ENCODE results near the gene KRTAP4-6.
"Not testable (repeated sequence)": the region's sequence is repeated elsewhere in the genome, so short reads cannot be mapped to it uniquely, and the experiment has no call there.

The KRTAP4-6 gene

DNA sequence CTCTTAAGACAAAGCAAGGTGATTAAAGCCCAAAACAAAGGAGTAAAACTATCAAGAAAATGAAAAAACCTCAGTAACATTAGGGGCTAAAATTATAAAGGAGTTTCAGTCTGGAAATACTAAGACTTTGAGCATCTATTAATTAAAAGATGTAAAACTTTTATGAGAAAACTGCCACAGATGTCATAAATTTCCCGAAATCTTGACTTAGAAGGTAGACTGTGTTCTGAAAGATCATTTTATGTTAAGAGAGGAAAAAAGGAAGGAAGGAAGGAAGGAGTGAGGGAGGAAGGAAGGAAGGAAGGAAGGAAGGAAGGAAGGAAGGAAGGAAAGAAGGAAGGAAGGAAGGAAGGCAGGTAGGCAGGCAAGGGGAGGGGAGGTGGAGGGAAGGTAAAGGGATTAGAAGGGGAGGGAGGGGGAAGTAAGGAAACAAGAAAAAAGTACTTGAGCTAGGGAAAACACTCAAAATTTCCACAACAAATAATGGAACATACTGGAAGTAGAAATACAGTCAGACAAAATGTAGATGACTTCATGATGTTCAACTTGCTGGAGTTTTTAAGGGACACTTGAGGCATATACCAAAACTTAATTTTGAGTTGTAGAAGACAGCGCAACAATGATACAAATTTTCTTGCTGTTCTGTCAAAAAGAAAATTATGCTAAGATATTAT, 7.3 kb upstream of the KRTAP4-6 start:
- DNase-seq (ENCODE audit: low read depth), result no peak

DNA sequence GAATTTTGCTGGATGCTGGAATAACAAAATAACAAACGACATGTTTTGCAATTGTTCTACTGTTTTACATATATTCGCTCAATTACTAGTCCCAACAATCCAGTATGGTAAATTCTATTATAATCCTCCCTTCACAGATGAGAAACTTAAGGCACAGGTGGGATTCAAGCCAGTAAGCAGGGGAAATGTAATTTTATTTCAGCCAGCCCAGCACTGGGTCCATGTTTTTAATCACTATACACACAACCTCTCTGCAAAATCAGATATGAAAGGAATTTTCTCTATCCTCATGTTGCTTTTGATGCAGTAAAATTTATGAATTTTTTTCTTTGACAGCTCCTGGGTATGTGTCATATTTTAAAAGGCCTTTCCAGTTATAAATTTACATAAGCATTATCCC, 4.9 kb upstream of the KRTAP4-6 start:
- DNase-seq (ENCODE audit: low read depth), result no peak

DNA sequence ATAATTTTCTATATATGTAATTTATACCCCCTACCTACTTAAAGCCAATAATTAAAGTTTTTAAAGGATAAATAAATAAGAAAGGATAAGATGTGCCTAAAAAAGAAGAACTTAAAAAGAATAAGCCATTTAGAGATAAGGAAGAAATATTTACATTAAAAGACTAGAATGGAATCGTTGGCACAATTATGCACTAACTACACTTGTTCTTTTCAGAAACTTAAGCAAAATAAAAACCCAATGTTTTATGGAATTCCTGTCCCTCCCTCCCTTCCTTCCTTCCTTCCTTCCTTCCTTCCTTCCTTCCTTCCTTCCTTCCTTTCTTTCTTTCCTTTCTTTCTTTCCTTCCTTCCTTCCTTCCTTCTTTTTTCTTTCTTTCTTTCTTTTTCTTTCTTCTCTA, 4.5 kb upstream of the KRTAP4-6 start:
- DNase-seq (ENCODE audit: low read depth), result no peak

DNA sequence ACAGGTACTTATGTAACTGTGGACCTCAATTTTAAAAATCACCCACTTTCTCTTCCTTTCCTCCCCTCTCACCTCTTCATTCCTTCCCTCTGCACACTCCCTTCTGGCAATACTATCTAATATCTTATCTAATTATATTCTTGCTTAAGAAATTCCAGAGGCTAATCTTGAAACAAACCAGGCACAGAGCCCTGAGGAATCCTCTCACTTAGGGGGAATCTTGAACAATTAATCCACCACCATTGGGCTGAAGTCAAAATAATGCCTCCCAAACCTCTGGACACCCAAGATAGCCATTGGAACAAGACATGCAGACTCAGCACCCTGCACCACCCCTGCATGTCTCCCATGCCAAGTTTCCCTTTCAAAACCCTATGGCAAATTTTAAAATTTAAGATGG, 1.0 kb upstream of the KRTAP4-6 start:
- DNase-seq (ENCODE audit: low read depth), result no peak

DNA sequence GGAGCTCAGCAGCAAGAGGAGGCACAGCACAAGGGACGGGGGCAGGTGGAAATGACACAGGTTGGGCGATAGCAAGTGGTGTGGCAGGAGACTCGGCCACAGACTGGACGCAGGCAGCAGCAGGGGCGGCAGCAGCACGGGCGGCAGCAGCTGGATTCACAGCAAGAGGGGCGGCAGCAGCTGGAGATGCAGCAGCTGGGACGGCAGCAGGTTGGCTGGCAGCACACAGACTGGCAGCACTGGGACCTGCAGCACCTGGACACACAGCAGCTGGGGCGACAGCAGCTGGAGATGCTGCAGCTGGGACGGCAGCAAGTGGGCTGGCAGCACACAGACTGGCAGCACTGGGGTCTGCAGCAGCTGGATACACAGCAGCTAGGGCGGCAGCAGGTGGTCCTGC, 479 bp downstream of the KRTAP4-6 start:
- not testable (repeated sequence) for DNase-seq (ENCODE audit: low read depth)

DNA sequence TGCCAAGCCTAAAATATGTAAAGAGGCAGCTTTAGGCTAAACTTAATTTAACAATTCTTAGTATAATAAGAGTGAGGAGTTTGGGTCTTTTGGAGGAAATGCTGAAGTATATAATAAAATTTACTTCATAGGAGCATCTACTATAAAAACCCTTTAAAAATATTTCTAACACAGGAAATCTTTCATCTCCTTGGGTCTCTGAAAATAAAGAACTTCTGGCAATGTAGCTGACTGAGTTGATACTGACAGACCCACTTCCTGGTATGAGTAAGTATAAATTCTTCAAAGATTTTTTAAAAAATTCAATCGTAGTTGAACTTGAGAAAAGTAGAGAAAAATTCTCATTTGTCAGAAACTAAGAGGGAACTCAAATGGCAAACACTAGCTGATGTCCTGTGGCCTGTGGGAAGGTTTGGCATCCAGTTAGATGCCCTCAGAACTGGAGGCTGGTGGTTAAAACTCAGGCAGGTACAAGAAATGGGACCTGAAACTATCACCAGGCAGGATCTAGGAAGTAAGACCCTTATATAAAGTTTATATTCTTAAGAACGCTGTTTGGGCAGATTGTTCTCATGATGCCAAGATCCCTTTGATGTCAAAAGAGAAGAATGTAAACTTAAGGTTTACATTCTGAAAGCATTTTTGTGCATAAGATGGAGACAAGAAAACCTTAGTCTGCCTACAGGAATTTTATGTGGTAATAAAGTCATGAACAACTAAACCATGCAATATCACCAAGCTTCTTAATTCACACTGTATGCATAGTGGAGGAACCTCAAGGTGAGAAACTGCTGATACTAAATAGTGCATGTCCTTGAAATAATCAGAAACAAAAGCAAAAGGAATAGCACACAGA, 6.2 kb downstream of the KRTAP4-6 start:
- DNase-seq (ENCODE audit: low read depth), result no peak

DNA sequence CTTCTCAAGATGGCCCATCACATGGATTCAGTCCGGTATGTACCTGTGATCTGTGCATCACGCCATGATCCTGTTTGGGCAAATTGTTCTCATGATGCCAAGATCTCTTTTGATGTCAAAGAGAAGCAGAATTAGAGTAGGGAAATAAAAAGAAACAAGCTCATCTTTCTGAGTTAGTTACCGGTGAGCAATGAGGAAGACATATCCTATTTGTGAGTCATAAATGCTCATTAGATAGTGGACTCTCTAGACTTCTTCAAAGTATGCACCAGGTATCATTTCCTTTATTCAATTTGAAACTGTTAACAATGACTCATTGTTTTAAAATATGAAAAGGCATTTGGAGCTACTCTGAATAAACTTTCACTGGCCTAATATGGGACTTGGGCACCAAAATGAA, 8.4 kb downstream of the KRTAP4-6 start:
- no peak for DNase-seq (ENCODE audit: low read depth)

DNA sequence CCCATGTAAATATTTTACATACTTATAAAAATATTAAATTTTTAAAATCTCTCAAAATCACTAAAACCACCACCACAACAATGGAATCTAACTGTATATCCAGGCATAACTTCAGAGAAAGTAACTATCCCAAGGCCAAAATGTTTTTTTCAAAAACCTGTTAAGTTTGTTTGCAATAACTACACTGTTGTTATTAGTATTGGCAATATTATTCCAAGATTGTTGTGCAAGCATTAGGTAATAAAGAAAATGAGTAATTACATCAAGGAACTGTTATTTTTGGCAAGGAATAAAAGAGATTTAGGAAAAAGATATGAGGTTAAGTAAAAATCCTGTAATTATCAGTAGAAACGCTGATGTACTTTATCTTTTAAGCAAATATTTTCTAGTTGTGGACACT, 13.0 kb downstream of the KRTAP4-6 start:
- DNase-seq (ENCODE audit: low read depth), result no peak

DNA sequence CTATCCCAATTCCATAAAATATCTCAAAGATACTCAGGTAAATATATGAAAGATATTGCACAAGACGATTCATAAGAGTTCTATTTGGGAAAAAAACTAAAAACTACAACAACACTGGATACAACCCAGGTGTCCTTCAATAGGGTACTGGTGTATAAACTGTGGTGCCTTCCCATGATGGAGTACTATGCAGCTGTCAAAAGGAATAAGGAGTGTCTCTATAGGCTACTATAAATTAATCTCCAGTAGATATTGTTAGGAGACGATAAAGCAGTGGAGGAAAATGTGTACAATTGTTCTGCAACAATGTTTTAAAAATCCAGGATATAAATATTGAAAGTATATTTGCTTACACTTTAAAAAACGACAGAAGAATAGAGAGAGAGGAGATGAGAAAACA, 13.9 kb downstream of the KRTAP4-6 start:
- DNase-seq (ENCODE audit: low read depth), result no peak

DNA sequence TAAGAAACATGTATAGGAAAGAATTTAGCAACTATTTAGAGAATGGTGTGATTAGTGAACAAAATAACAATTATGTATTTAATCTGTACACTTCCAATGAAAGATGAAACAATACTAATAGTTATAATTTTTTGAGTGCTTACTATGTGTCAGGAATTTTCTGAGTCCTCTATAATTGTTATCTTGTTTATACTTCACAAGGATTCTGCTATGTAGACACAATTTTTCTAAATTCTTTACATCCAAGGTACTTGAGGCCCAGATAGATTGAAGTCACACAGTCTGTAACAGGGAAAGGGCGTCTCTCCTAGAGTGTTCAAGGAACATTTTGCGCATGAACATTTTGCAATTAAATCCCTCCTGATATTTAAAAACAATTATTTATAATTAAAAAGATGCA, 15.3 kb downstream of the KRTAP4-6 start:
- no peak for DNase-seq (ENCODE audit: low read depth)

DNA sequence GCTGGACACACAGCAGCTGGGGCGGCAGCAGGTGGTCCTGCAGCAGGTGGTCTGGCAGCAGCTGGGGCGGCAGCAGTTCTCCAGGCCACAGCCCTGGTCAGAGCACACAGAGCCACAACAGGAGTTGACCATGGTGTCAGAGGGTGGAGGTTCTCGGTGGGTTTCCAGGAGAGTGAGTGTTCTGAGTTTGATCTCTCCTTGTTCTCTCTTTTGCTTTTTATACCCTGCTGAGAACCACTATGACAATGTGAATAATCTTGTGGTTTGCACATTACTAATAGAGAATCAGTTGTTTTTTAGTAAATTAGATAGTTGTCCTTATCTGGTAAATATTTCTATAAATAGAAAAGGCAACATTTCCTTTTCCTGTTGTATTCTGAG, 16.4 kb downstream of the KRTAP4-6 start, which contains the start of gene KRTAP4-12:
KRTAP4-12 (minus strand) TSS at position 192 of the 381 bp plus-strand sequence; CDS start at position 132, 60 bp downstream.
- DNase-seq (ENCODE audit: low read depth), result not testable (repeated sequence)

DNA sequence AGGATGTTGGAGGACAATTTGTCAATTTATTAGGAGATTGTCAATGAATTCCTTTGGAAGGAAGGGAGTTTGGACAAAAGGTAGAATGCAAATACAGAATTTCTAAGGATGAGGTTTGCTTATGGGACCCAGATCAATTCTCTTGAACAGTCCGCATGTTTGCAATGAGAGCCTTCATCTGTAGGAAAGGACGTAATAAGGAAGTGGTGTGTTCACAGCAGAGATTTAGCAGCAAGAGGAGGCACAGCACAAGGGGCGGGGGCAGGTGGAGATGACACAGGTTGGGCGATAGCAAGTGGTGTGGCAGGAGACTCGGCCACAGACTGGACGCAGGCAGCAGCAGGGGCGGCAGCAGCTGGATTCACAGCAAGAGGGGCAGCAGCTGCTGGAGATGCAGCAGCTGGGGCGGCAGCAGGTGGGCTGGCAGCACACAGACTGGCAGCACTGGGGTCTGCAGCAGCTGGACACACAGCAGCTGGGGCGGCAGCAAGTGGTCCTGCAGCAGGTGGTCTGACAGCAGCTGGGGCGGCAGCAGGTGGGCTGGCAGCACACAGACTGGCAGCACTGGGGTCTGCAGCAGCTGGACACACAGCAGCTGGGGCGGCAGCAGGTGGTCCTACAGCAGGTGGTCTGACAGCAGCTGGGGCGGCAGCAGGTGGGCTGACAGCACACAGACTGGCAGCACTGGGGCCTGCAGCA, 16.9 kb downstream of the KRTAP4-6 start:
- not testable (repeated sequence) for DNase-seq (ENCODE audit: low read depth)

DNA sequence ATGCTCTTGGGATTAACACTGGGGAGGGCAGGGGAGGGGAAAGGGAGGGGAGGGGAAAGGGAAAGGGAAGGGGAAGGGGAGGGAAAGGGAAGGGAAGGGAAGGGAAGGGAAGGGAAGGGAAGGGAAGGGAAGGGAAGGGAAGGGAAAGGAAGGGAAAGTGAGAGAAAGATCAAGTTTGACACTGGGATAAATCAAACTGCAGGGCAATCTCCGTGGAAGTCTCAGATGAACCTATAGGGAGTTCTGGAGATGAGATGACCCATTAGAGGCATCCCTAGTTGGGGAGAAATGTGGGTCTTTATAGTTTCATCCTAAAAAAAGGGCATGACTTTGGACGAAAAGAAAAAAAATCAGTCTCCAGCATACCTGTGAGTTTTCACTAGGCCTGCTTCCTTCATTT, 18.6 kb downstream of the KRTAP4-6 start:
- DNase-seq (ENCODE audit: low read depth), result no peak

DNA sequence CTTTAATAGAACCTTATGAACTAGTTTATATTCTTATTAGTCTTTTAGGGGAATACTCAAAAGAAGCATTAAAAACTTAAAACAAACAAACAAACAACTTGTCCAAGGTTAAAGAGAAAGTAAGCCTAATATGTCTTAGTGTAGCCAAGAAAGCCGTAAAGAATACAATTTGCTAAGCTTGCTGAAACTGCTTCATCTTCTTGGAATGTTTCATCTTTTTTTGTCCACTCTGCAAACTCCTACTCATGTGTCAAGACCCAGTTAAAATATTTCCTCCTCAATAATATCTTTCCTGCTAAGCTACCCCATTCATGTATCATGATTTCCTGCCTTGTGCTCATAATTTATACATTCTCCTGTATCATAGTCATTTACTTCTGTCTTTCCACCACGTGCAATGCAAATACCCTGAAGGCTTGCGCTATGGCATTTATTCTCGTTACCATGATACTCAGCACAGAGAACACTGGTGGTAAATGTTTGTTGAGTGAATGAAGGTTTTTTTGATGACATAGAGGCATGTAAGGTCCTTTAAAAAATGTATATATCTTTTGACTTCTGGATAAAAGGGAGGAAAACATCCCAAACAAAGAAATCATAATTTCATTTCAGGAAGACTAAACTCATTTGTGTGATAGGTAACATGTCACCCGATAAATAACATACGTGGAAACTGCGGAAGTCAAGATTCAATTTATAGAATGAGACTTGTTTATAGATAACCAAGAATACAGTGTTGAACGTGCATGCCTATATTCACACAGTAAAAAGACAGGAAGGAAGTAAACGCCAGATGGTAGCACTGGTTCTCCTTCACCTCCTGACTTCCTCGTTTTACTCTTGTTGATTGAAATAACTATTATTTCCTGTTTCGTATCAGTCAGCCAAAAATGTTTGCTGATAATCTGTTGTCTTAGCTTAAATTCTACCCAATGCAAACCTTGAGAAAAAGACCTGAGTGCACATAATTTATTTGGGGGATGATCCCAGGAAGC, 20.4 kb downstream of the KRTAP4-6 start:
- DNase-seq (ENCODE audit: low read depth), result not testable (repeated sequence)

DNA sequence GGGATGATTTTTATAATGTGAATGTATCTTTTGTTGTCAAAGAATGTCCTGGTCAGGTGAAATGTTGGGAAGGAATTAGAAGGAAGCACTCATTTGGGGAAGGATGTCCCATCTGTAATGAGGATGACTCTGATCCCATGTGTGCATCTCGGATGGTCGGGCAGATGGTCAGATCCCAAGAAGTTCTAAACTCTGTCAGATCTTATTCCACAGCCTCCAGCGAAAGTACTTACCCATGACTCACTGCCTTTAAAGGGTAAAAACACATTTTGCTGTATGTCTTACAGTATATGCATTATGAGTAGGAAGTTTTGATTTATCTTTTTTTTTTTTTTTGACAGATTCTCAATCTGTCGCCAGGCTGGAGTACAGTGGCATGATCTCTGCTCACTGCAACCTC, 21.6 kb downstream of the KRTAP4-6 start:
- DNase-seq (ENCODE audit: low read depth), result no peak

DNA sequence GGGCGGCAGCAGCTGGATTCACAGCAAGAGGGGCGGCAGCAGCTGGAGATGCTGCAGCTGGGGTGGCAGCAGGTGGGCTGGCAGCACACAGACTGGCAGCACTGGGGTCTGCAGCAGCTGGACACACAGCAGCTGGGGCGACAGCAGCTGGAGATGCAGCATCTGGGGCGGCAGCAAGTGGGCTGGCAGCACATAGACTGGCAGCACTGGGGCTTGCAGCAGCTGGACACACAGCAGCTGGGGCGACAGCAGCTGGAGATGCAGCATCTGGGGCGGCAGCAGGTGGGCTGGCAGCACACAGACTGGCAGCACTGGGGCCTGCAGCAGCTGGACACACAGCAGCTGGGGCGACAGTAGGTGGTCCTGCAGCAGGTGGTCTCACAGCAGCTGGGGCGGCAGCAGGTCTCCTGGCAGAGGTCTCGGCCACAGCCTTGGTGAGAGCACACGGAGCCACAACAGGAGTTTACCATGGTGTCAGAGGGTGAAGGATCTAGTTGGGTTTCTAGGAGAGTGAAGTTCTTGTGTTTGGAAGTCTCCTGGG, 22.4 kb downstream of the KRTAP4-6 start, which contains the start of gene KRTAP4-11:
KRTAP4-11 (minus strand) TSS at position 528 of the 541 bp plus-strand sequence; CDS start at position 470, 58 bp downstream.
- DNase-seq (ENCODE audit: low read depth), result not testable (repeated sequence)

DNA sequence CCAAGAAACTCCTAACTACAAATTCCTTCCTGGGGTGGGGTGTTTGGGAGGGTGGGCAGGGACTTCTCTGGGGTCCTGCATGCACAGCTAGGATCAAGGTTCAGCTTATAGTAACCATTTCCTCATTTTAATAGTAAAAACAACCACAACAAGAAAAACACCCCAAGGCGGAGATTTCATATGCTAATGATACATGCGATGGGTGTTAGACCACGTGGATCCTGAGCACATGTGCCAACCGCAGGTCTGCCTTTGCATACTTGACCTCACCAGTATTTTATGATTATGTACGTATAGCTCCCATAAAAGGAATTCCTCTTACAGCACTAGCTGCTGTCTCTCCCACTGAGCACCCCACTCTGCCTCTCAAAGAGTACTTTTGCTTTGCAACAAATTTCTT, 24.0 kb downstream of the KRTAP4-6 start:
- DNase-seq (ENCODE audit: low read depth), result no peak

DNA sequence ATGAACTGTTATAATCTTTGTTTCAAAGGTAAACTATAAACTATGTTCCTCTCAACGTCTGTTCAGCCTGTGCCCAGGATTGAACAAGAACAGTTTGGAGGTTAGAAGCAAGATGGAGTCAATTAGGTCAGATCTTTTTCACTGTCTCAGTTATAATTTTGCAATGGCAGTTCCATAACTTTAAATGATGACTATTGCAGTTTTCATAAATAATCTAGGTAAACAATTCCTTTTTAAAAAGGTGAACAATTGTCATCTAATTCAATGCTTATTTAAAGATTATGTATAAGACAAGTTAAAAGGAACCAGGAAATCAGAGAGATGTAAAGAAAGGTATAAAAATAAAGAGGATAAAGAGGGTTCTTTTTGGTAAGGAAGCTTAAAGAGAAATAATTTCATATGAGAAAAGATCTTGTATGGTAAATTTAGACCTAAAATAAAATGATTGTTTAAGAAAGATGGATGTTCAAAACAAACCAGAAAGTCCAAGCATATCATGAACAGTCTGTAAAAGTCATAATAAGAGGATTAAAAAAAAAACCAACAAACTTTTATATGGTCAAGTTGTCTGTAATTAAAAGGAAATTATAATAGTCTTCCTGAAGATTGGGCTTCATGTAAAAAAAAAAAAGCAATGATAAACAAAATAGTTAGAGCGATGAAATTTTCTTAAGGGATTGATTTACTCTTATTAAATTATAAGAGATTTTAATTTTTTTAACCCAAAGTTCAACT, 29.0 kb downstream of the KRTAP4-6 start:
- DNase-seq (ENCODE audit: low read depth), result no peak

DNA sequence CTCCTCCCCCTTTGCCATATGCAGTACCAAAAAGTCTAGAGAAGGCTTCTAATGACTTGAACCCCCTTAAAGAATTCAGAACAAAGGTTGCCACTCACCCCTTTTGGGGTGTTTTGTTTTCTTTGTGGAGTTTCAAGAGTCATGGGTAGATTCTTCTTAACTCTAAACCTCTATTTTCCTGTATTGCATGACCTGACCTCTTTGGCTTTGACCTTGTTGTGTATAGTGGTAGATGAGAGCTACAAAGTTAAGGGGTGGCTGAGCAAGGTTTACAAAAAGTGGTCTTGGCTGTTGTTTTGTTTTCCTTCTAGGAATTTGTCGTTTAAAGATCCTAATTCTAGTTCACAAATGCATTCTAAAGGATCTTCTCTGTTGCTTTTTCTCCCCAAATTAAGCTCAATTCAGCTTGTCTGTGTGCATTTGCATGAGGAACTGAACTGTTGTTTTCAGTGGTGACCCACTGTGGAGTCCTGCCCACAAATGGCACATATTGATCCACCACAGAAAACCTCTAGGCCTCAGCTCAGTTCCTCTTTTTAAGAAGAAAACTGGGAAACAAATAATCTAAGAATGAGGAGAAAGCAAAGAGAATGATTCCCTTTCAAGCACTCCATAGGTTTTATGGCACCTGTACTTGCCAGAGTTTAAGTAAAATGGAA, 31.5 kb downstream of the KRTAP4-6 start:
- not testable (repeated sequence) for DNase-seq (ENCODE audit: low read depth)

DNA sequence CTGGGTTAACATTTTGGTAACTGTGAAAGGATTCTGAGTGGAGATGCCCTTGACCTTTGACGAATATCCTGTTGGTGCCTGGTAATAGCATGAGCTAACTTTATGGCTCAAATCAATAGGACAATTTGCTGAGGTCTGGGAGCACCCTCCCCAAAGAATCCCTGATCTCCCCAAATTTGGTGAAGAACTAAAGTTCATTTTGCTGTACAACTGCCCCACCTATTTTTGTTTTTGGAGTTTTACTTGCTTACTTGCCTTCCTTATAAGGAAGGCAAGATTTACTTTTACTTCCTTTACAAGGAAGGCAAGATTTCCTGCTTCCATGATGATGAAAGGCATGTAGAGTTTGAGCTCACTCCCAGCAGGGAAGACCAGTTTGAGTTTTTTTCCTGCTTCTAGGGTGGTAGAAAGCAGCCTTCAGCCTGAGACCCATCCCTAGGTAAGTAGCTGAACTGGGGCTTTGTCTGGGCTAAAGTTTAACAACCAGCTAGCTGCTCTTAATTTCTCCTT, 32.3 kb downstream of the KRTAP4-6 start:
- DNase-seq (ENCODE audit: low read depth), result no peak

All from T-helper 22 cell (primary cell).